HG03521 (cell line): ENCODE measurements around the gene GSTP1.
A peak's percentile ranks its signal among the peaks of the same experiment; 100 is the strongest.
"Not testable (repeated sequence)": the region's sequence is repeated elsewhere in the genome, so short reads cannot be mapped to it uniquely, and the experiment has no call there.

ENCODE experiments used
- ATAC-seq: cut with Tn5 transposase; IDR thresholded peaks from one replicate; pipeline ENCODE4 v1.9.1; 2021; ENCODE audit warnings: mild to moderate bottlenecking, moderate library complexity; ENCODE audit not compliant: unreplicated experiment

Gene GSTP1

DNA sequence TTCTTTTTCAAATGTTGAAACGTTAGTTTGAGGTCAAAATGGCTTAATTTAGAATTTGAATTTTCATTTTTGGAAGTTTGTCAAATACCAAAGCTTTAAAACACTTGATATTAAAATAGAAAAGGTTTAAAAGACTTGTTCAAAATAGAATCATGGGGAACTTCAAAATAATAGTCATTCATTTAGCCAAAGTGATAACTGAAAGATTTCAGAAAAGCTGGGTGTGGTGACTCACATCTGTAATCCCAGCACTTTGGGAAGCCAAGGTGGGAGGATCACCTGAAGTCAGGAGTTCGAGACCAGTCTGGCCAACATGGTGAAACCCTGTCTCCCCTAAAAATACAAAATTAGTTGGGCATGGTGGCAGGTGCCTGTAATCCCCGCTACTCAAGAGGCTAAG, 10.9 kb downstream of the GSTP1 start:
- no peak for ATAC-seq

DNA sequence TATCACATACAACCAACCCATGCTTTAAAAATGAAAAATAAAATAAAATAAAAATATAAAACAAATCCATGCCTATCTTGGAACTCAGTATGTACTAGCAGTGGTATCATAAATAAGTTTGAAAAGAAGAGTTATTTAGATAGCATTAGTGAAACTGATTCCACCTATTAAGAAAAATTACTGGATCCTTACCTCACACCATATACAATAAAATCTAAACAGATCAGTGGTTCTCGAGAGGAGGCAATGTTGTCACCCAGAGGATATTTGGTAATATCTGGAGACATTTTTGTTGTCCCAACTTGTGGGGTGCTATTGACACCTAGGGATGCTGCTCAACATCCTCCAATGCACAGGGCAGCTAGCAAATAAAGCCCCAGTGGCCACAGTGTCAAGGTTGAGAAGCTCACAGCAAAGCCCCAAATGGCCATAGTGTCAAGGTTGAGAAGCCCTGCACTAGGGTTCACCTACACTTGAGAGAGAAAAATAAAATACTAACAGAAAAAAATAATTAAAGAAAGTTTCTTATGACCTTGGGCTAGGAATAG, 13.2 kb downstream of the GSTP1 start:
- no peak for ATAC-seq

DNA sequence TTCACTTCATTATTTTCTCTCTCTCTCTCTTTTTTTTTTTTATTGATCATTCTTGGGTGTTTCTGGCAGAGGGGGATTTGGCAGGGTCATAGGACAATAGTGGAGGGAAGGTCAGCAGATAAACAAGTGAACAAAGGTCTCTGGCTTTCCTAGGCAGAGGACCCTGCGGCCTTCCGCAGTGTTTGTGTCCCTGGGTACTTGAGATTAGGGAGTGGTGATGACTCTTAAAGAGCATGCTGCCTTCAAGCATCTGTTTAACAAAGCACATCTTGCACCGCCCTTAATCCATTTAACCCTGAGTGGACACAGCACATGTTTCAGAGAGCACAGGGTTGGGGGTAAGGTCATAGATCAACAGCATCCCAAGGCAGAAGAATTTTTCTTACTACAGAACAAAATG, 13.8 kb downstream of the GSTP1 start:
- ATAC-seq = not testable (repeated sequence)

DNA sequence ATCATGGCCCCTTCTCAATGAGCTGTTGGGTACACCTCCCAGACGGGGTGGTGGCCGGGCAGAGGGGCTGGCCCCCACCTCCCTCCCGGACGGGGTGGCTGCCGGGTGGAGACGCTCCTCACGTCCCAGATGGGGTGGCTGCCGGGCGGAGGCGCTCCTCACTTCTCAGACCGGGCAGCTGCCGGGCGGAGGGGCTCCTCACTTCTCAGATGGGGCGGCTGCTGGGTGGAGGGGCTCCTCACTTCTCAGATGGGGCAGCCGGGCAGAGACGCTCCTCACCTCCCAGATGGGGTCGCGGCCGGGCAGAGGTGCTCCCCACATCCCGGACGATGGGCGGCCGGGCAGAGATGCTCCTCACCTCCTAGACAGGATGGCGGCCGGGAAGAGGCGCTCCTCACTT, 14.4 kb downstream of the GSTP1 start:
- ATAC-seq = not testable (repeated sequence)

DNA sequence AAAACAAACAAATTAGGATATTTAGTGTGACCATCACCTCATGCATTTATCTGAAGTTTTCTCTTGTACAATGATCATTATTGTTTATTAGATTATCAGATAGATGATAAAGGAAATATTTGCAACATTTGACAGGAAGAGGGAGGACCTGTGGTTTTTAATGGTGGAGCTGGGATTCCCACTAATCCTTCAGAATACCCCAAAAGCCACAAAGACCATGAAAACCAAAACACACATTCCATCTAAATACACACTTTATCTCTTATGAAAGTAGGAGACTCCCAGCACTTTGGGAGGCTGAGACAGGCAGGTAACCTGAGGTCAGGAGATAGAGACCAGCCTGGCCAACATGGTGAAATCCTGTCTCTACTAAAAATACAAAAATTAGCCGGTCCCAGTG, 15.5 kb downstream of the GSTP1 start:
- ATAC-seq = no peak

DNA sequence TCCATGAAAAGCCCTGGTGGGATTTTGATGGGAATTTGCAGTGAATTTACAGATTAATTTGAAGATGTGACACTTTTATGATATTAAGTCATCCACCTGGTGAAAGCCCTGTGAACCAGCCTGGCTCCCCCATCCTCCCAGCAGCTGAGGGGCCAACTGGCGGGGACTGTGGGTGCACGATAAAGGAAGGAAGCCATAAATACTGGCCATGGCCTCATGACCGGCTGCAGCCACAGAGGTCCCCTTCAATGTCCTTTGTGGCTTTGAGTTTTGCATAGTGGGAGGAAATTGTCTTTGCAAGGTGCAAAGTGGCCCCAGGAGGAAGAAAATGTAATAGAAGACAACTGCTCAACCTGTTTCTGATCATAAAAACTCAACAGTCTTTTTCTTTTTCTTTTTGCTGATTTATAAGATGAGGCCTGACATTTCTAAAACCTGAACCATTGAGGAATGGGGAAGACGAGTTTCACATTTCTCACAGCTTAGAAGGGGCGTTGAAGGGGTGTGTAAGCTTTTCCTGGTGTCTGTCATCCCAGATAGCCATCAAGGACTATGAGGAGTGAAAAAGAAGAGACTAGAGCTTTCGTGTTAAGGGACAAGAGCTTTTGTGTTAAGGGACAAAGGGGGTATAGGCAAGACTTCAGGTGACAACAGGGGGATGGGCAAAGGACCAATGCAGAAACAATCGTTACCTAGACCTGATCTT, 16.9 kb downstream of the GSTP1 start:
- peak; percentile 61 for ATAC-seq

DNA sequence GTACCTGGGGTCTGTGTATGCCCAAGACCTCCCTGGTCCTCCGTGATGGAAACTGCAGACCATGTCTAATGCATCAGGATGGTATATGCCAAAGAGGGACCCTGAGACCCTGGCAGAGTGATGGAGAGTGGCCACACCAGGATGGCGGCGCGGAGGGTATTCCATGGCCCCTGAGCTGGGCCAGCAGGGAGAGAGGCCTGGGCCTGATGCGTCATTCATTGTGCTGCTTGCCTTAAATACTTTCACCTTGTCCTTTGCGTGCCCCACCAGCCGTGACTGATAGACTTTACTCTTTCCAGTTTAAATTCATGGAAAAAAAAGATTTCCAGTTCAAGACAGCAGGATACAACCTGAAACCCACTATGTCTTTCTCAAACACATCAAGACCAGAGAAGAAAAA, 17.5 kb downstream of the GSTP1 start:
- no peak for ATAC-seq

DNA sequence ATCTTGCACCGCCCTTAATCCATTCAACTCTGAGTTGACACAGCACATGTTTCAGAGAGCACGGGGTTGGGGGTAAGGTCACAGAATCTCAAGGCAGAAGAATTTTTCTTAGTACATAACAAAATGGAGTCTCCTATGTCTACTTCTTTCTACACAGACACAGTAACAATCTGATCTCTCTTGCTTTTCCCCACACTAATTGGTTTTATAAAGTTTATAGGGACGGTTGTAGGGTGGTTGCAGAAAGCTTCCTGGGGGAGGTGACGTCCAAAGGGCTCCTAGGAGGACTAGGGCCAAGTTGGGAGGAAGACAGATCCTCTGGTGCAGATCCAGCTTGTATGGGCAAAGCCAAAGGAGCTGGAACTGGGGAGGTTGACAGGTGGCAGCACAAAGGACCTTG, 20.5 kb downstream of the GSTP1 start:
- not testable (repeated sequence) for ATAC-seq

DNA sequence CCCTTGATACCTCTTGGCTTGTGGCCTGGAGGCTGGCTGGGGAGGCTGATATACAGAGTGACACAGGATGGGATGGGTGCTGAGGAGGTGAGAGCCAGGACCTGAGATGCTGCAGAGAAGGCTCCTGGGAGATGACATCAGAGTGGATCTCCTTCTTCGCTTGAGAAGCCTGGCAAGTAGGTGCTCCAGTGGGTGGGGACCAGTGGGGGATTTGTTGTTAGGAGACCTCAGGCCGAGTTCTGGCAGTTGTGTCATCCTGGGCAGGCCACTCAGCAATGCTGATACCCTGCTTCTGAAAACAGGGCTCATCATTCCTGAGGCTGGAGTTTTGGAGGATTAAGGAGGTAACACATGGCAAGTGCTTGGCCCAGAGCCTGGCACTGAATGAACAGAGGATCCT, 21.2 kb downstream of the GSTP1 start:
- no peak for ATAC-seq

DNA sequence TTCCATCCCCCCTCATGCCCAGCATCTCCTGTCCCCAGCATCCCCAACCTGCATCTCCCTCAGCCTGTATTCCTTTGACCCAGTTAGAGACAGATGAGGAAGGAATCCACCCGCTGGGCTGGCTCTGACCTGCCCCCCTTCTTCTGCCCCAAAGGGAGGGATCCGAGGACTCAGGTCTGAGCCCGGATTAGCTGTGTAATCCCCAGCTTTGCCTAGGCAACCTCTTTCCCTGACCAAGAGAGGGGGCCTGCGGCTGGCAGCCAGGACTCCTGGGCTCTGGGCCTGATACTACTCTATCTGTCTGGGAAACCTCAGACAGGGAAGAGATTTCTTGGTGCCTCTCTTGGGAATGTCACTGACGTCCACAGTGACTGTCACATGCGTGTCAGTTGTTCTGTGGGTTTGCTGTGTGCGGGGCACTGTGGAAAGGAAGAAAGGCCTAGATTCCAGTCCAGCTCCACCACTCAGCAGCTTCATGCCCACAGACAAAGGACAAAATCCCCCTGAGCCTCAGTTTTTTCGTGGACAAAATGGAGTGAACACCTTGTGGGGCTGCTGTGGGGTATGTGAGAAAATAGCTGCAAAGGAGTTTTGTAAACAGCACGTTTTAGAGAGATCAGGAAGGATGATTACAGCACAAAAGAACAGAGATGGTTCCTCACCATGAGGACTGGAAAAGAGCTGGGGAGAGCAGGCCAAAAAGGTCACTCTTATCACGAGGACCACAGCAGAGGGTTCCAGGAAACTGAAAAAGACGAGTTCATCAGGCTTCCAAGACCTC, 21.8 kb downstream of the GSTP1 start:
- ATAC-seq = no peak

DNA sequence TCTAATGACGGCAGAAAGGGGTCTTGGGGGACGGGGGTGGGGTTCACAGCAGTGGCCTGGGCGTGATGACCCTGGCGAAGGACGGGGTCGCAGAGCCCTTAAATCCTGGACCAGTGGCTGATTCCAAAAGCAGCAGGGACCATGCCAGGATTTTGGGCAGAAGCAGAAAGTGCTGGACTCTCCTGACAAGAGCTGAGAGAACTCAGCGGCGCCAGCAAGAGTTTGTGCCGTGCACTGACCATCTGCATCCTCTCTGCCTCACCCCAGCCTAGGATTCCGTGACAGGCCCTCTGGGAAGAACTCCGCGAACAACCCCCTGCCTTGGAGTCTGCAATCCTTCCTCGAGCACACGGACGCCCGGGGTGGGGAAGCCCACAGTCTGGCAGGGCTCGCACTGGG, 22.5 kb downstream of the GSTP1 start:
- no peak for ATAC-seq

DNA sequence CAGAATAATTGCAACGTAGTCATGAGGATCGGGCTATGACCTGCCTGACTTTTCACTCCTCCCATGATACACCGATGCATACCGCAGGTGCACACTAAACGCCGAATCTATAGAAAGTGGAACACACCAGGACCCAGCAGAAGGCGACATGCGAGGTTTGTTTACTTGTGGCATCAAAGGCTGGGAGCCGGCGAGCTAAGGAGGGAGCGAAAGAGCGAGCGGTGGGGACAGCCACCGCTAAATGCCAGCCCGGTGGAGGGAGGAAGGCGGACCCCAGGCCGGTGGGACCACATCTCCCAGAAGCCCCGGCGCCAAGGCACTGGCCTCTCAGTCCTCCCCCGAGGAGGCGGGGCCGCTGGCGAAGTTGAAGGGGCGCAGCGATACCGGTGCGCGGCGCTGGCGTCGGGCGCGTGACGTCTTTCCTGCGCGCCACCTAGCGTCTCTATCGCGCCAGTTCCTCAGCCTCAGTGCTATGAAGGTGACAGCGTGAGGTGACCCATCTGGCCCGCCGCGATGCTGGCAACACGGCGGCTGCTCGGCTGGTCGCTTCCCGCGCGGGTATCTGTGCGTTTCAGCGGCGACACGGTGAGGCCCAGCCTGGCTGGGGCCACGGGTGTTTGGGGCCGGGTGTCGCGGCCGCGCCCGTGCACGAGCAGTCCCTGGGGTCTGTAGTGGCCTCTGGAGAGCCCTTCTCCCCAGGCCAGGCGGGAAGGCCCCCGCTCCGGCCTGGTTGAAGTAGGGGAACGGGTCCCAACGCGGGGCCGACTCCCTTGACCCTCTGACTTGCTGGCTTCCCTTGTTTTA, 23.1 kb downstream of the GSTP1 start, which contains the start of gene NDUFV1:
Gene NDUFV1 (plus strand): TSS at position 445 of the 804 bp plus-strand sequence. CDS start 69 bp downstream, at position 514.
- peak; percentile 88 for ATAC-seq

DNA sequence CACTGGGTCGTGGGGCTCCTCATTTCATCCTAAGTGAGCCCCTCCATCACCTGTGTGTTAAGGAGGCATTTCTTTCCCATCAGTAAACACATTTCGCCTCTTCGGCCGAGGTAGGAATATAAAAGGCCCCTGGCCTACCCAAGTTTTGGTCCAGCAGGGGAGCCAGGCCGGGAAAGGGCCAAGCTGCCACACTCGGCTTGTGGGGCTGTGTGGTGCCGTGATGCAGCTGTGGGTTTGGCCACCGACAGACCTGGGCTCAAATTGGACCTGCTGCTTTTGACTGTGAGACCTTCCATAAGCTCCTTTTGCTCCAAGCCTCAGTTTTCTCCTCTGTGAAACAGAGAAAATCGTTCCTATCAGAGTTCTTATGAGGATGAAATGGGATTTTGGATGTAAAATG, 23.9 kb downstream of the GSTP1 start:
- ATAC-seq = no peak

DNA sequence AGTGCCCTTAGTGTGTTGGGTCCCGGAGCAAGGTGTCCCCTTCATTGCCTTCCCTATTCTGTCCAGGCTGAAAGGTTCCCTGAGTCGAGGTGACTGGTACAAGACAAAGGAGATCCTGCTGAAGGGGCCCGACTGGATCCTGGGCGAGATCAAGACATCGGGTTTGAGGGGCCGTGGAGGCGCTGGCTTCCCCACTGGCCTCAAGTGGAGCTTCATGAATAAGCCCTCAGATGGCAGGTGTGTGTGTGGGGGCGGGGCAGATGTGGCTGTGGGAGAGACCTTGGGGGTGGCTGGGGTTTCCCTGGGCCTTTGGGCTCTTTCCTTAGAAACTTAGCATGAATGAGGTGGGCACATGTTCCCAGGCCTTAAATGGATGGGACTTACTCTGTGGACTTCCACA, 24.9 kb downstream of the GSTP1 start:
- ATAC-seq = no peak

DNA sequence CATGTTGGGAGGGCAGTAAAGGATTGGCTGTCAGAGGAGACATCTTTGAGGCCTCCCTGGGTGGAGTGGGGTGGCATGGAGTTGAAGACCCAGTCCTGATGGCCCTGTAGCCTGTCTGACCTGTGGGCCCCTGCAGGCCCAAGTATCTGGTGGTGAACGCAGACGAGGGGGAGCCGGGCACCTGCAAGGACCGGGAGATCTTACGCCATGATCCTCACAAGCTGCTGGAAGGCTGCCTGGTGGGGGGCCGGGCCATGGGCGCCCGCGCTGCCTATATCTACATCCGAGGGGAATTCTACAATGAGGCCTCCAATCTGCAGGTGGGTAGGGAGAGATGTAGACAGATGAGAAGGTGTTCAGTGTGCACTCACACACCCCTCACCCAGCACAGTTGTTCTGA, 25.7 kb downstream of the GSTP1 start:
- no peak for ATAC-seq

DNA sequence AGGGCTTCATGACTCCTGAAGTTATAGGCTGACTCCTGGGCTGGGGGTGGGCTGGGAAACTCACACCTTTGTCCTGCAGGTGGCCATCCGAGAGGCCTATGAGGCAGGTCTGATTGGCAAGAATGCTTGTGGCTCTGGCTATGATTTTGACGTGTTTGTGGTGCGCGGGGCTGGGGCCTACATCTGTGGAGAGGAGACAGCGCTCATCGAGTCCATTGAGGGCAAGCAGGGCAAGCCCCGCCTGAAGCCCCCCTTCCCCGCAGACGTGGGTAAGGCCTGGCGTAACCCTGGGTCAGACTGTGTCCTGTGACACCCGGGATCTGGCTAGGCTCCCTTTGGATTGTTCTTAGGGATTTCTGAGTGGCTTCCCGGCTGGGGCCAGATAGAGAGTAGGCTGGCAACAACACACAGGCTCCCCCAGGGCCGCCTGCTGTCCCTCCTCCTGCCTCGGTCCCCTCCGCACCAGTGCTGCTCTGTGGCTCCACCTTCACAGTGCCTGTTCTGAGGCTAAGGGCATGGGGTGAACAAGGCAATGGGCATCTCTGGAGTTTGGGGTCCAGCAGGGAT, 26.8 kb downstream of the GSTP1 start:
- ATAC-seq = no peak

DNA sequence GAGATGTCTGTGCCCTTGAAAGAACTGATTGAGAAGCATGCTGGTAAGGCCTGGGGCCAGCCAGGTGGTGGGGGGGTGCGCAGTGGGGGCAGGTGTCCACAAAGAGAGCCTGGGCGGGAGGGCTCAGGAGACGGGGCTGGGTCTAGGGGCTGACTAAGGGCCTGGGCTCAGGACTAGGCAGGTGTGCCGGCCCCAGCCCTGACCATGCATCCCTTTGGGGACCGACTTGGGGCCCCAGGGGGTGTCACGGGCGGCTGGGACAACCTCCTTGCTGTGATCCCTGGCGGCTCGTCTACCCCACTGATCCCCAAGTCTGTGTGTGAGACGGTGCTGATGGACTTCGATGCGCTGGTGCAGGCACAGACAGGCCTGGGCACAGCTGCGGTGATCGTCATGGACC, 27.6 kb downstream of the GSTP1 start:
- no peak for ATAC-seq

DNA sequence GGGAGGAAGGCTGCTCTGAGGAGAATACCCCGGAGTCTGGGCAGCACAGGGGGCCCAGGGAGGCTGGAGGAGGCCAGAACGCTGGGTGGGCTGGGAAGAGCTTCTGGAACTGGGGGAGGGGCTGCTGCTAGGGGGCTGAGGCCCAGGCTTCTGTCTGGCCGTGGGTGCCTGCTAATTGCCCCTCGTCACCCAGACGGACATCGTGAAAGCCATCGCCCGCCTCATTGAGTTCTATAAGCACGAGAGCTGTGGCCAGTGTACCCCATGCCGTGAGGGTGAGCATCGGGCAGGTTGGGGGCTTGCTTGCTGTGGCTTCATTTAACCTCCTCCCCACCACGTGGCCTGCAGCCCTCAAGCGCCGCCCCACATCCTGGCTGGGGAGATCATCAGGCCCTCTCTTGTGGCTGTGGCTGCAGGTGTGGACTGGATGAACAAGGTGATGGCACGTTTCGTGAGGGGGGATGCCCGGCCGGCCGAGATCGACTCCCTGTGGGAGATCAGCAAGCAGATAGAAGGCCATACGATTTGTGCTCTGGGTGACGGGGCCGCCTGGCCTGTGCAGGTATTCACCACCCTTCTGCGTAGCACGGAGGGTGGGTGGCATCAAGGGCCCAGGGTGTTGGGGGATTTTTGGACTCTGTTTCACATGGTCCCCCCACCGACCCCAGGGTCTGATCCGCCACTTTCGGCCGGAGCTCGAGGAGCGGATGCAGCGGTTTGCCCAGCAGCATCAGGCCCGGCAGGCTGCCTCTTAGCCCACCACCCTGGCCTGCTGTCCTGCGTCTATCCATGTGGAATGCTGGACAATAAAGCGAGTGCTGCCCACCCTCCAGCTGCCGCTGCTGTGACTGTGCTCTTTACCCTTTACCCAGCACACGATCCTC, 28.3 kb downstream of the GSTP1 start:
- no peak for ATAC-seq

DNA sequence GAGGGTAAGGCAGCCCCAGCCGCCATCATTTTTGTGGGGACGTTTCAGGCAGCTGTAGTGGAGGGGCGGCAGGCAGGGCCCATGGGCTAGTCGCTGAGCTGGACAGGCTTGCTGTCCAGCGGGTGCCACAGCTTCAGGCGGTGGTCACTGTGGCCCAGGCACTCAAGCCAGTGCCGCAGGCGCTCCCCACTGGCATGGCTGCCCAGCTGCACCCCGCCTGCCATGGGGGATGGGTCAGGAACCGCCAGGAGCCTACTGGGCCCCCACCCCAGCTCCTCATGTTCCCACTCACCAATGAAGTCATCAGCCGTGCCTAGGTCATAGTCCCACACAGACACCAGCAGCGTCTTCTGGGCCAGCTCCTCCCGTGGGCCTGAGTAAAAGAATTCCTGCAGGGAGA, 29.1 kb downstream of the GSTP1 start:
- no peak for ATAC-seq
